ENCODE results near the gene FZR1. TPM values are rescaled to one million over a fixed set of nuclear protein-coding genes. Genes with fewer than 3 reads are reported as not detected.

Gene FZR1
- total and polyA plus RNA-seq, 9 of the 15 experiments (the other 6 are each of a cell fraction or from before 2014, with no cell fraction given), result 0.18 to 48.0 (median 22.2) TPM

DNA sequence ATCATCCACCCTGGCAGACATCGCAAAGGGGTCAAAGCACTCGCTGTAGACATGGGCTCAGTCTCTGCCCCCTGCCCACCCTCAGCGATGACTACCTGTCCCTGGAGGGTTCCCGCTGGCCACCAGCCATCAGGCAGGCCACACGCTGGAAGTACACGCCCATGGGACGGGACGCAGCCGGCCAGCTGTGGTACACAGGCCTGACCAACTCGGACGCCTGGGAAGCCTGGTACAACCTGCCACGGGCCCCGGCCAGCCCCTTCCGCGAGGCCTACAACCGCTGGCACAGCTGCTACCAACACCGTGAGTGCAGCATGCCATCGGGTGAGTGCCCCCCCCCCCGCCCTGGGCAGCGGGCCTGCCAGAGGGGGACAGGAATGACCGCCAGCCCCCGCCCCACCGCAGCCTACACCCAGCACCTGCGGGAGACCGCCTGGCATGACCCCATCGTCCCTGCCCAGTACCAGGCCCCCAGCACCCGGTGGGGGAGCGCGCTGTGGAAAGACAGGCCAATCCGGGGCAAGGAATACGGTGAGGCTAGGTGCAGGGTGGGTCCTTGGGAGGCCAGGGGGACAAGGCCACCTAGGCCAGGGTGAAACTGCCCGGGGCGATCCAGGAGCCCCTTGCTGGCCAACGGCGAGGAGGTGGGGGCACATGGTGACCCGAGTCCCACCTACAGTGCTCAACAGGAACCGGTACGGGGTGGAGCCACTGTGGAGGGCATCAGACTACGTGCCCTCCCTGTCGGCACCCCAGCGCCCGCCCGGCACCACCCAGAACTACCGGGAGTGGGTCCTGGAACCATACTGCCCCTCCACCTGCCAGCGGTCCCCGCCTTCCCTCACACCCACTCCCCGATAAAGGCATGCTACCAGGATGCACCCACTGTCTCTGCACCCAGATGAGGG is 37.3 kb downstream of the FZR1 start:
- BruUV-seq (replicated peaks), result no TSS peak
- intact Hi-C loops (cut with micrococcal nuclease), result loop anchor here (10.0 kb wide), 1 partner anchor 61 kb away; the partner anchor contains the start of gene TBXA2R

More for the DNA sequence above, 37.3 kb downstream of the FZR1 start:
- H3K27ac ChIP-seq (ENCODE audit: extremely low read depth, low read depth, low read length), result no peak overlapping the region
- ChIA-PET POLR2A (interaction anchor here (0.6 to 0.7 kb wide), 2 partner anchors 13 to 64 kb away, joined by 3 read pairs; no protein-coding TSS in a partner anchor), CTCF (ENCODE audit: low intra/inter-chr PET ratio) (interaction anchor here (0.9 kb wide), 1 partner anchor 76 kb away, joined by 5 read pairs; no protein-coding TSS in a partner anchor)
- TF ChIP-seq POLR2G (IDR thresholded peaks at IDR 0.05; ENCODE audit: low read depth, low read length), result peak; percentile 64; the same call in 1 of the 2 replicates
- peak; percentile 19; the same call in 1 of the 2 replicates for TF ChIP-seq POLR2A (conservative IDR thresholded peaks at IDR 0.05)
- no peak for TF ChIP-seq RBM25 (IDR thresholded peaks at IDR 0.05; ENCODE audit: low read depth, low read length, severe bottlenecking)
- TF ChIP-seq POLR2AphosphoS2 (IDR thresholded peaks at IDR 0.05; ENCODE audit: low read length), result 0 out of 2 replicates have a peak, but pooled peaks have one; percentile 5
- TF ChIP-seq RBM22 (IDR thresholded peaks at IDR 0.05; ENCODE audit: low read depth, low read length, poor library complexity, severe bottlenecking), result peak; percentile 52
- no peak for TF ChIP-seq MCM7 (IDR thresholded peaks at IDR 0.05)
- peak; percentile 37; the same call in 1 of the 2 replicates for TF ChIP-seq RBFOX2 (IDR thresholded peaks at IDR 0.05; ENCODE audit: low read depth, low read length)
- FAIRE-seq (no peak), ATAC-seq (no peak), DNase-seq (ENCODE audit: extremely low read depth in 1 of 4, low spot score in 3 of 4) (no peak)
- H3K4me1 ChIP-seq (replicated peaks in 1 of 2; ENCODE audit: control insufficient read depth in 2 of 2, insufficient read depth in 2 of 2, low read length in 2 of 2), result peaks cover 7 to 58% of the 10 kb centered on the region in 2 experiments; a peak in 3 of 5 replicates
- WGBS (ENCODE audit: insufficient coverage, low coverage, missing lambda C conversion rate), result 95% methylated on average over 25 of the region's 47 CpGs
- H3K79me2 ChIP-seq (ENCODE audit: control insufficient read depth, insufficient read depth, low read length), result no peaks in the 10 kb centered on the region
- H3K9me1 ChIP-seq (ENCODE audit: control insufficient read depth, insufficient read depth, low read length), result no peaks in the 10 kb centered on the region
- H3K4me3 ChIP-seq, result no peak overlapping the region
- peaks cover 5% of the 10 kb centered on the region; the same call in 1 of the 2 replicates for H4K20me1 ChIP-seq (replicated peaks; ENCODE audit: control insufficient read depth, insufficient read depth, low read length)
- H3K36me3 ChIP-seq (ENCODE audit: control insufficient read depth, insufficient read depth, low read length), result peaks cover 53% of the 10 kb centered on the region; the same call in 2 of the 3 replicates
- H3K4me2 ChIP-seq (ENCODE audit: insufficient read depth, low read length), result no peak overlapping the region
- H3K27me3 ChIP-seq (ENCODE audit: control insufficient read depth in 2 of 2, insufficient read depth in 2 of 2, low read length in 2 of 2), result no peaks in the 10 kb centered on the region
- no peak overlapping the region for H2AFZ ChIP-seq (ENCODE audit: low read depth, low read length)
- in situ Hi-C loops (cut with MboI), result no loop called here
- H3K9me3 ChIP-seq (replicated peaks; ENCODE audit: control insufficient read depth, insufficient read depth, low read depth, low read length), result no peaks in the 10 kb centered on the region
- H3K9ac ChIP-seq (ENCODE audit: insufficient read depth in 1 of 2, low read depth in 2 of 2, low read length in 2 of 2), result peak overlapping the region in 1 of 2 experiments; percentile 45; a peak in 1 of 4 replicates
